ENCODE data around the gene GNAT1. TPM values are rescaled to one million over a fixed set of nuclear protein-coding genes. Genes with fewer than 3 reads are reported as not detected.
A peak's percentile ranks its signal among the peaks of the same experiment; 100 is the strongest.
"Not testable (repeated sequence)": the region's sequence is repeated elsewhere in the genome, so short reads cannot be mapped to it uniquely, and the experiment has no call there.

Gene GNAT1
- total RNA-seq, 1 donor from 2014 or later = 0.05 TPM

DNA sequence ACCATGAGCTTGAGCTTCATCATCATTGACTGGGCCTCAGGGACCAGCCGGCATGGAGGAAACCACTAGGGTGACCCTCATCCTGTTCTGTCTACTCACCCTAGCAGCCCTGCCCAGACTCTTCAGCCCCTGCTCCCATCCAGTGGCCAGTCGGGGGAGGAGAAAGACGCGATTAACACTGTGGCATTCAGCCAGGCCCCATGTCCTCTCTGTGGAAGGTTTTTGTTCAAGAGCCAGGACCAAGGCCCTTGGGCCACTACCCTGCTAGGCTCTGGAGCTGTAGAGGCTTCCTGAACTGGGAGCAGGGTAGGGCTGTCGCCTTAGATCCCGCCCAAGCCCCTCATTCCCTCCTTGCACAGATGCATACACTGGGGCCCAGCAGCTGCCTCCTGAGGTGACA, 28.7 kb downstream of the GNAT1 start:
- DNase-seq (ENCODE audit: low read depth) = no peak

DNA sequence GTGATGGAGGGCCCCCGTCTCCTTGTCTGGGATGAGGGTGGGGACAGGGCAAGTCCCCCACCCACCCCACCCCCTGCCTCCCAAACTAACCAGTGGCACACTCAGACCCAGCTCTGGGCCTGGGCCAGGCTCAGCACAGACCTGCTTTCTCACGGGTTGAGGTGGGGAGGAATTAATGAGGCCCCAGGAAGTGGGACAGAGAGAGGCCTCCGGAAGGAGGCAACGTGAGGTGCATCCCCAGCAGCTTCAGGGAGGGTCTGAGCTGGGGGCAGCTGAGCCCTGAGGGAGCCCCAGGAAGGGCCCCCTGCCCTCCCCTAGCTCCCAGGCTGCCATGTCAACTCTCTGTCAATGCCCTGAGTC, 29.6 kb downstream of the GNAT1 start:
- DNase-seq (ENCODE audit: low read depth) = no peak

DNA sequence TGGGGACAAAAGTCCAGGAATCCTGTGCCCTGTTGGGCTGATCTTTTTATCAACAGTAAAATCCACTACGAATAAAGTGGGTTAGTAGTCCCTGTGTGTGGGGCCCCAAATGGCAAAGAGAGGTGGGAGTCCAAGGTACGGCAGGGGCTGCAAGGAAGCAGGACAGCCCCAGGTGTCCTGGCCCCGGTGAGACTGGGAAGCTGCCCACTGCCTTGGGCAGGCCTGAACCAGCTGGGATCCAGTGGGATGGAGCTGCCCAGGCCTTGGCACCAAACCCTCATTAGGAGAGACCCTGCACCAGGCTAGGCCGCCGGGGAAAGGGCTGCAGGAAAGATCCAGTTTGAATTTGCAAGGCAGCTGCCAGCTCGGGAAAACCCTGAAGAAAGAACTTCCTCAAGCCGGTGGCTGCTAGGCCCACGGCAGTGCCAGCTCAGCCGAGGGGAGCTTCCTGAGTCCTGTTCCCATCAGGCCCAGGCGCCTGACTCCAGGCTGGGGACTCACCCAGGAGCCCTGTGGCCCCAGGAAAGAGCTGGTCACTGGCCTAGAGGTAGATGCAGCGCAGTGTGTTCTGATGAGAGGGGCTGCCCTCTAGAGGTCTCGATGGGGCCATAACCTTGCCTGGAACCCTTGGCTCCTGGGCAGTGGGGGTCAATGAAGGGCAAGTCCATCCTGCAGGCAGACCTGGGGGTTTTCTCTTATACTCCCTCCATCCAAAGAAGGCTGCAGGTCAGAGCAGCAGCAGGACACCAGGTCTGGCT, 30.2 kb downstream of the GNAT1 start:
- DNase-seq (ENCODE audit: low read depth) = no peak

DNA sequence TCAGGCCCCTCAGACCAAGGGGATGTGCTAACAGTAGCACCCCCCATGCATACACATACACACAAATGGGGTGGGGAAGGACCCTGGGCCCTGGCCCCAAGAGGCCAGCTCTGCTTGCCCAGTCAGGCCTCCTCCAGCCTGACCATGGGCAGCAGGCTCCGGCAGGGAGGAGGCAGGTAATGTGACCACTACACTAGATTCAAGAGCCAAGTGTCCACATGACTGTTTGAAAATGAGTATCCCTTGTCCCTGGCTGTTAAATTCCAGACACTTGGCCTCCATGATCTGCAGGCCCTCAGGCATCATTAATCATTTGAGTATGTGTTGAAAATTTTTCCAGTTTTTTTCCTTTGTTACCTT, 30.7 kb downstream of the GNAT1 start:
- no peak for DNase-seq (ENCODE audit: low read depth)

DNA sequence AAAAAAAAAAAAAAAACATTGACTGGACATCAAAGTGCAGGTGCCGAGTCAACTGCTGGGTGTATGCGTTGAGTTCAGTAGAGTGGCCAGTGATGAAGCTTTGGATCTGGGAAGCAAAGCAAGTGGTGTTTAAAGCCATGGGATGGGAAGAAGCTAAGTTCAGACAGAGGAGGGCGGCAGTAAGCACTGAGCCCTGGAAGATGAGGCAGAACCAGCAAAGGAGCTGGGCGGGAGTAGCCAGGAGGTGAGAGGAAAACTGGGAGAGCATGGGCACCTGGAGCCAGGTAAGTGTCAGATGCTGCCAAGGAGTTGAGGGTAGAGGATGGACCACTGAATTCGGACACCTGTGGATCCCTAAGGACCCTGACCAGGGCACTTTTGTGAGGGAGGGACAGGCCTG, 33.2 kb downstream of the GNAT1 start:
- DNase-seq (ENCODE audit: low read depth) = no peak

DNA sequence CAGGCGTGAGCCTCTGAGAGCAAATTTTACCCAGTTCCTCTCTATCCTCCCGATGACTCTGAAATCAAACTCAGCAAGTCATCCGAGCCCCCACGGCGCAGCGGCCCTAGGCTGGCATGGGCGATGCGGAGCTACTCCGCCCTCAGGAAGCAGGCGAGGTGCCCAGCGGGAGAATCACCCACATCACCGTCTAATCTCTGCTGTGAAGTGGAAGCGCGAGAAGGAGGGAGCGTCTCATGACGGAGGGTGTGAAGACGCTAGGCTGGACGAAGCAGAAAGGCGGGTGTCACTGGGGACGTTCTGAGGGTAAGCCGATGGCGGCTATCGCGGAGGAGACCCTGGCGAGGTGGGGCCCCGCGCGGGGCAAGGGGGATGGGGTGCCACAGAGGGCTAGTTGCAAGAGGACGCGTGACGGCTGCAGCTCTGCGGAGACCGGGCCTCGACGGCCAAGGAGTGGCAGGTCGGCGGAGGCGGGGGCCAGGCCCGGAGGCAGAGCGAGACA, 35.5 kb downstream of the GNAT1 start:
- DNase-seq (ENCODE audit: low read depth) = no peak

DNA sequence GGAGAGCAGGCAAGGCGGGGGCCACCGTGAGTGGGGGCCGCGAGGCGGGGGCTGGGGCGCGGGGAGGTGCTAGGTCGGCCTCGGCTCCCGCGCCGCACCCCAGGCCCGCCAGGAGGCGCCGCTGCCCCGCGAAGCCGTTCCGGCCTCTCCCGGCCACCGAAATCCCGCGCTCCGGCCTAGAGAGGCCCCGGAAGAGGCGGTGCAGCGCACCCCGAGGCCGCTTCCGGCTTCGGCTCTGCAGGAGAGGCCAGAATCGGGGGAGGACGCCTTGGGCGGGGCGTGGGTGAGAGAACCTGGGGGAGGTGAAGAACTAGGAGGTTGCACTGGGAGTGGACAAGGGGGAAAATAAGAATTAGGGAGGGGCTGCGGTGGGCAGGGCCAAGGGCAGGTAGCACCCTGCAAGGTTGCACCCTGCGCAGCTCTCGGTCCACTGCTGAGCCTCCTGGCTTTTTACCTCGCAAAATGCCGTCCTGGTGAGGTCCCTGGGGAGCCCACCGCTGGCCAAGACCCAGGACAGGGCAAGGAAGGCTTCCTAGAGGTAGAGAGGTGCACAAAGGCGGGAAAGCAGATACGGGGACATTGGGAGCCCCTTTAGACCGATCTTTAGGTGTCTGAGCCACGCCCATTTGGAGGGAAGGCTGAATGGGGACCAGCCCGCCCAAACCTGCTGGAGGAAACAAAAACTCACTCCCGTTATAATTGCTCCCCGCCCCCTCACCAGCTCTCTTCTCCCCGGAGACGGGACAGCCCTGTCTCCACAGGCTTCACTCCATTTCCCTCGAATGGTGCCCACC, 36.2 kb downstream of the GNAT1 start:
- DNase-seq (ENCODE audit: low read depth) = peak; percentile 74

DNA sequence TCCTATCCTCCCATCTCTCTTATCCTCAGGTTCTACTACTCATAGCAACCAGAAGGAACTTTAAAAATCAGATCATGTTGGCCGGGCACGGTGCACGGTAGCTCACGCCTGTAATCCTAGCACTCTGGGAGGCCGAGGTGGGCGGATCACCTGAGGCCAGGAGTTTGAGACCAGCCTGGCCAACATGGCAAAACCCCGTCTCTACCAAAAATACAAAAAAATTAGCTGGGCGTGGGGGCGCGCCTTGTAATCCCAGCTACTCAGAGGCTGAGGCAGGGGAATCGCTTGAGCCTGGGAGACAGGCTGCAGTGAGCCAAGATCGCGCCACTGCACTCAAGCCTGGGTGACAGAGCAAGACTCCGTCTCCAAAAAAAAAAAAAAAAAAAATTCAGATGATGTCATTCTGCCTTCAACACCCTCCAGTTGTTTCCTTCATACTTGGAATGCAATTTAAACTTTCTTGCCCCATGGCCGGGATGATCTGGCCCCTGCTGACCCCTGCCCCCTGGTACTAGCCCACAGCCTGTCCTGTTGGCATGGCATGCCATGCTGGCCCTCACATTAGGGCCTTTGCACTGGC, 36.9 kb downstream of the GNAT1 start:
- not testable (repeated sequence) for DNase-seq (ENCODE audit: low read depth)

DNA sequence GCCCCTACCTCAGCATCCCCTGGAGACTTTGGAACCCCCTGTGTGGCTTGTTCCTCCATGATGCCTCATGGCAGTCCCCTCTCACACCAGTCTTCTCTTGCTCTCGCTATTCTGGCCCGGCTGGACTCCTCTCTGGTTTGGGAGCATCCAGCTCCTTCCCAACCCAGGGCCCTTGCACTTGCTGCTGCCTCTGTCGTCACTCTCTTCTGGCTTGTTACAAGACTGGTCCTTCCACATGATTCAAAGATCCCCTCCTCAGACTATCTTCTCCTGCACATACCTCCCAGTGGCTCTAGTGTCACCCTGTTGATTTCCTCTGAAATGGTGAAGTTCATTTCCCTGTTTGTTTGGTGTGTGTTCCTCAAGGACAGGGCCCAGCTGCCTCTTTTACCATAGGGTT, 38.1 kb downstream of the GNAT1 start:
- DNase-seq (ENCODE audit: low read depth) = no peak

DNA sequence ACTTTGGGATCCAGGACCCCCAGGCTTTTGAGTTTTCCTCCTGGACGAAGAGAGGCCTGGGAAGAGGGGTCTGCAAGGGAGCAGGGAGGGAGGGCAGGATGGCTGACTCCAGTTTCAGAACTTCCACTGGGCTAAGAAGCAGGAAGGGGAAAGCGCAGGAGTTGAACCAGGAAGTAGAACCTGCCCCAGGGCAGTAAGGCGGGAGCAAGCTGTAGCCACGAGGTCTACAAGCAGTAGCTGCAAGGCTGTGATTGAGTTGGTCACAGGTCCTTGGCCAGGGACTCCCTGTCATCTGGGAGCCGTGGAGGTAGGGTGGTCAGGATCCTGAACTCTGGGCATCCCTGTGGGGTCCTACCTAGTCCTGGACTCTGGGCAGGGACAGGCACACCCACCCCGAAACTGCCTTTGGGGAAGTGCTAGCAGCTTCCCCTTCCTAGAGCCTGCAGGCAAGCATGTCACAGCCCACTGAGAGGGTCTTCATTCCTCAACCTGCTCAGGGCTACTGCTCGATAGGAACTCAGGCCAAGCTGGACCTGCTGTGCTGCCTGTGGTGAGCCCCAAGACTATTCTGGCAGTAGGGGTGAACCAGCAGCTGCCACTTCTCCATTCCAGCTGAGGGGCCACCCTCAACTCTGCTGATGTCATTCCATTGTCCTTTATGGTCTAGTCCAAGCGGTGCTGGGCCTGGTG, 38.8 kb downstream of the GNAT1 start:
- DNase-seq (ENCODE audit: low read depth) = no peak

DNA sequence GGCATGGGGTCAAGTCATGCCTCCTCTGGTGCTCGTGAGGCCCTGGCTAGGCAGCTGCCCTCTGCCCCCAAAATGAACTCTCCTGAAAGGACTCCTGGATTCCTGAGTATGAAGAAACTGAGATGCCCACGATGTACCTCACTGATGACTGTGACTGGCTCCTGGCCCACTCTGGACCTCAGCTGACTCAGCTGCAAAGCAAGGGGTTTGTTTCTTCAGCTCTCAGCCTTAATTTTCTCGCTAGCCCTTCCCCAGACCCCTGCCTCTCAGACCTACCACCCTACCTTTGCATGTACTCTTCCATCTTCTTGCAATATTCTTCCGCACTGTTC, 39.4 kb downstream of the GNAT1 start:
- no peak for DNase-seq (ENCODE audit: low read depth)

DNA sequence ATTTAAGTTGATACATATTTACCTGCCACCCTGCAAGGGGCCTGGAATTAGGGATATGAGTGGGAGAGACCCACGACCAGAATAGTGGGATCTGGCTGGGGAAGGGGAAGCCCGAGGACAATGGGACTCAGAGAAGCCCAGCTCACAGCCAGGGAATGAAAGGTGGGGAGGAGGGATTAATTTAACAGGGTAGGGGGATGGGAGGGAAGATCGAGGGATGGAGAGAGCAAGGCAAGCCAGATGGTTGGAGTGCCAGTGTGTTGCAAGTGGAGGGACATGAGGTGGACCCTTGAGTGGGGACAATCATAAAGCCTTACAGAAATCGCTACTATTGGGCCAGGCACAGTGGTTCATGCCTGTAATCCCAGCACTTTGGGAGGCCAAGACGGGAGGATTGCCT, 40.2 kb downstream of the GNAT1 start:
- no peak for DNase-seq (ENCODE audit: low read depth)

DNA sequence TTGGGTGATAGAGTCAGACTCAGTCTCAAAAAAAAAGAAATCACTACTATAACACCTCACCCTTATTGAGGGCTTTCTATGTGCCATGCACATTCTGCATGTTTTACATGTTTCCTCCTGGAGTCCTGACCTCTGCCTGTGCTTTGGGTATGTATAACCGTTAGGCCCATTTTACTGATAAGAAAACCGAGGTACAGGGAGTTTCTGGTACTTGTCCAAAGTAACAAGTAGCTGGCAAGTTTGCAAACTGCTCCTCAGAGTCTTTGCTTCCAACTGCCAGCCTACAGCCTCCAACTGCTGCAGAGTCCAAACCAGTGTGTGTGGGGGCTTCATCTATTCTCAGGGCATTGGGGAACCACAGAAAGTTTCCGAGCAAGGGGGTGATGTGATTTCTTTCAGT, 40.9 kb downstream of the GNAT1 start:
- DNase-seq (ENCODE audit: low read depth) = no peak

DNA sequence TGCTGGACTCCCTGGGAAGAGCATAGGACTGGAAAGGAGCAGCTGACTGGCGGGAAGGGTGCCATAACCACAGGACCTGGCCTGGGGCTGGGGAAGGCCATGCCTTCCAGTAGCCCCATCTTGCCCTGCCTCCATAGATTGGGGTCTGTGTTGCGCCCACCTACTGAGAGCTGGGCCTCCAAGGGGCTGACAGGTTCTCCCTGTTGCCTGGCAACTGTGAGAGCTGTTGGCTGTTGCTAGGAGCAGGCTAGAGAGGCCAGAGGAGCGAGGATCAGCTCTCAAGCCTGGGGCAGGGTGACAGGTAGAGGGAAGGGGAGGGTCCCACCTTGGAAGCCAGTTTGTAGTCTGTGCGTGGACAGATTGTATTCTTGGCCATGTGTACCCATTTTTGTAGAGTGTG, 41.8 kb downstream of the GNAT1 start:
- DNase-seq (ENCODE audit: low read depth) = no peak

DNA sequence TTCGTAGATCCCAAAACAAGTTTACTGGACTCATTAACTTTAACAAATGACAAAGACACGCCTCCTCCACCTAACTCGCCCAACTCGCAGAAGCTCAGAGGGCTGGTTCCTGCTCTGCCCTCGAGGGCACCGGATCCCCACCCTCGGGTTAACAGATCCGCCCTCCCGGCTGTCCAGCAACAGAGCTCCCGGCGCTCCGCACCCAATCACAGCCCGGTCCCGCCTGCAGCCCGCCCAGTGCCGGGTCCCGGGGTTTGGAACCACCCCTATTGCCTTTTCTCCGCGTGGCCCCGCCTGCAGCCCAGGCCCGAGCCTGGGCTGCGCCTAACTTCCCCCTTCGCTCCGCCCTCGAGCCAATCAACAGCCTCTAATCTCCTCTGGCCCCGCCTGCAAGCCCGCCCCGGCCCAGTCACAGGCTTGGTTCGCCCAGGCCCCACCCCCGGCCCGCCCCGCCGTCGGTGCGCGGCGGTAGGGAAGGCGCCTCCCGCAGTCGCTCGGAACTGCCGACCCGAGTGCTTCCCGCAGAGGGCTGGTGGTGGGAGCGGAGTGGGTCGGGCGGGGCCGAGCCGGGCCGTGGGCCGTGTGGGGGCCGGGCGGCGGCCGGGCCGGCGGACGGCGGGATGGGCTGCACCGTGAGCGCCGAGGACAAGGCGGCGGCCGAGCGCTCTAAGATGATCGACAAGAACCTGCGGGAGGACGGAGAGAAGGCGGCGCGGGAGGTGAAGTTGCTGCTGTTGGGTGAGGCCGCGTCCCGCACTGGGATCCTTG, 44.5 kb downstream of the GNAT1 start, which contains the start of gene GNAI2:
TSS of gene GNAI2 (plus strand) at position 489 of the 768 bp plus-strand sequence. CDS start at position 621, 132 bp downstream.
- peak; percentile 97 for DNase-seq (ENCODE audit: low read depth)

DNA sequence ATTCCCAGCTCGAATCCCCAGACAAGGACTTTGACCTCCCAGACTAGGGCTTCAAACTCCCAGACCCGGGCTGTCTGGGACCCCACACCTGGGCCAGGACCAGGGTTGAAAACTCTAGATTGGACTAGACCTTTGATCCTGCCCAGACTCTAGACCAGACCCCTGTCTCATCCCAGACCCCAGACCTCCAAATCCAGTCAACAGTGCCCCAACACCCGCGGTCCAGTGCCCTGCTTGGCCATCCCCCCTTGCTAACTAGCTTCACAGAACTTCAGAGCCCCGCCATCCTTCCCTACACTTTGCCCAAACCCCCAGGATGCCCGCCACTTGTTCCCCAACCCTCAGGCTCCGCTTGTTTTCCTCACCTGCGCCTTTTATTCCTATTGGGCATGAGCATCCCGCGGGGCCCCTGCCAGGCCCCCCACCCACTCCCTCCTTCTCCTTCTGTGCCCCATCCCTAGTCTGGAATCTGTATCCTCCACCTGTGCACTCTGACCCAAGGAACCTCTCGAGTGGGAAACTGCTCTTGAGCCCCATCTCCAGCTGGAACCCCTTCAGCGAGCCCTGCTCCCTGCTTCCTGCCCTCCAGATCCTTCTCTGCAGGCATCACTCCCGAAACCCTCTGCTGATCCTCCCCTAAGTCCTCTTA, 45.2 kb downstream of the GNAT1 start:
- no peak for DNase-seq (ENCODE audit: low read depth)

DNA sequence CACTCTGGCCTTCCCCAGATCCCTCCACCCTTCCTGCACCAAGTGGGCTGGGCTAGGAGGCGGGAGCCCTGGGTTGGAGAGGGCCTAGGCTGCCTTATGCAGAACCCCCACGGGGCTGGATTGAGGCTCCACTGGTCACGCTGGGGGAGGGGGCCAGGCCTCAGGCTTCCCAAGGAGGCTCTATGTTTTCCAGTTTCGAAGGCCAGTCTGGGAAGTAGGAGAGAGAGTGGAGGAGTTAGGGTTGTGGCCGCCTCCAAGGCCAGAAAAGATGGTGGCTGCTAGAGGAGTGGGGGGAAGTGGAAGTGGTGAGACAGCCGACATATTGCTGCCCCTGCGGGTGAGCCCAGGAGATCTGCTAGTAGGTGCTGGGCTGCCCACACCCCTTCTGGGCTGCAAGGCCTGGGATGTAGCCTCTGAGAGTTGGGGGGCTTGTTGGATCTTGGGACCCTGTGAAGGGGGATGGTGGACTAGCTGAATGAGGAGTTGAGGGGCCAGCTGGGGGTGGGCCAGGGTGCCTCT, 45.8 kb downstream of the GNAT1 start:
- DNase-seq (ENCODE audit: low read depth) = no peak

DNA sequence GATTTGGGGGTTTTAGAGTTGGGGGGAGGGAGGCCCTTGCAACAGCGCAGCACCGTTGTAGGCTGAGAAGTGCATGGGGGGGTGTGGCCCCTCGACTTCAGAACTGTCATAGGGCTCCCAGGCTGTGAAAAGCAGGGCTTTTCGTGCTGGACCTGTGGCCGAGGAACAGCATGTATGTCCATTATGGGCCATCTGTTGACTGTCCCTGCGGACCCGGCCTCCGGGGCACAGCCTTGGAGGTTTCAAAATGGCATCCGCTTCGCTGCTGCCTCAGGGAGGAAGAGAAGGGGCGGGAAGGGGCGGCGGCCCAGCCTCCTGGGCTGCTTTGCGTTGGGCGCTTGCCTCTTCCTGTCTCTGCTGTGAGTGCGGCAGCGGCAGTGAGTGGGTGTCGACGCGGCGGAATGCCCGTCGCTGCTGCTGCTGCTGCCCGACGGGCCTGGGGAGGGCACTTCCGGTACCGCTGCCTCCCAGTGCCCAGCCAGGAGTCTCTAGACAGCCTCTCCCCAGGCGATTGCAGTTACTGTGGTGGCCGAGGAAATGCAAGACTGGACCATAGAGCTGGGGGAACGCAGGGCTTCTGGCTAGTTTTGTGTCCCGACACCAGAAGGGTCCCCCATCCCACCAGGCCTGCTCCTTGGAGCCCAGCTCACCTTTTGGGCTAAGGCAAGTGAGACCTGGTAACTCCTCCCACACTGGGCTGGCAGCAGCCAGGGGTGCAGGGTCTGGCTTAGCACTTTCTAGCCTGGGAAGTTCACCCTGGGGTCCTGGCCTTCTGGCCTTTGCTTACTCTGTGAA, 46.5 kb downstream of the GNAT1 start:
- DNase-seq (ENCODE audit: low read depth) = peak; percentile 66

DNA sequence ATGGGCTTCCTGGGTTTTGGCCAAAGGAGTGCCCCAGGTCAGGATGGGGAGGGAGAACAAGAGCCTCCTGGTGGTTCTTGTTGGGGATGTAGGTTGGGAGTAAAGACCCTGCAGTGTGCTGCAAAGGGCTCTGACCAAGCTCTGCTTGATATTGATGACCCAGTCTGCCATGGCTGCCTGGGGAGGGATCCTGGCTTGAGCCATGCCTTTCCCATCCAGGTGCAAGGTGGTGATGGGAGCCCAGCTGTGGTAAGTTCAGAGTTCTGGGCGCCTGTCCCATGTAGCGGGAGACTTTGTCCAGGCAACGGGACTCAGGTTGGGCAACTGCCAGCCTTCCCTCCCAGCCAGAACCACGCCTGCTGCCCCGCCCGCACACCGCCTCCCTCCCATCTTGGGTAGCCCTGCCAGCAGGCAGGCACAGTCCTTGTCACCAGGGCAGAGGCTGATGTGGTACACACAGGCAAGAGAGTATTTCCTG, 47.2 kb downstream of the GNAT1 start:
- DNase-seq (ENCODE audit: low read depth) = no peak

DNA sequence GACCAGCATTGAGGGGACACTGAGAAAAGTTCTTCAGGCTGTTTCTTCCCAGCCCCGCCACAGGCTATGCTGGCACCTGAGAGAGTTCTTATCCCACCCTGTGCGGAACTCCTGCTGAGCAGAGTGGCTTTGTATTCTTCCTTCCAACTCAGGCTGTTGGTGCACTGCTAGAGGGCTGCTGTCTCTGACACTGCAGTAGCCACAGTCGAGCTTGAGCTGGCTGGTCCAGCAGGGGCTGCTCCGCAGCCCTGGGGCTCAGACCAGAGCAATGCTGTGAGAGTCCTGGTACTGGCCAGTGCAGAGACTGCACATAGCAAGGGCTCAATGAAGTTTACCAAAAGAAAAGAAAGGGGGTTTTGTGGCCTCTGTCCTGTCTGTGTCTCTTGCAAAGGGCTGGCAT, 48.2 kb downstream of the GNAT1 start:
- DNase-seq (ENCODE audit: low read depth) = no peak

Data from renal cortical epithelial cell (primary cell).